H1 (cell line): ENCODE data around the gene SULF2. TPM values are rescaled to one million over a fixed set of nuclear protein-coding genes. Genes with fewer than 3 reads are reported as not detected.

ENCODE experiments used
- CTCF ChIA-PET: fragments of 300-600 bp; sonication (Branson Sonifier 250); formaldehyde crosslinking; loops from one replicate; lab custom pipeline; 2021; ENCODE audit not compliant: partially characterized antibody; lab: Charles Lee
- POLR2A ChIA-PET: fragments of 300-600 bp; sonication (Branson Sonifier 250); formaldehyde crosslinking; loops from one replicate; lab custom pipeline; 2021; ENCODE audit warnings: inconsistent platforms; ENCODE audit not compliant: partially characterized antibody; lab: Charles Lee
- DNase-seq, 2 experiments: peaks; one replicate each; pipeline versions ENCODE4 v3.0.0 to v3.0.0-alpha.2; 2010 to 2022; ENCODE audit warnings: low spot score in 2 of 2, low read depth in 1 of 2, mixed read lengths in 1 of 2
- FAIRE-seq: peaks from 2 replicates; lab custom pipeline; 2011; peaks lifted over from hg19 to GRCh38; lab: Jason Lieb, UNC
- H2AFZ ChIP-seq: 2 replicates; pipeline ENCODE4 v1.8.1; 2012; ENCODE audit warnings: low read length, inconsistent platforms
- H2AK5ac ChIP-seq: 2 replicates; pipeline ENCODE4 v1.6.1; 2013; ENCODE audit warnings: low read depth, low read length
- H2BK120ac ChIP-seq: replicated peaks from 2 replicates; pipeline ENCODE3; 2013; ENCODE audit warnings: low read depth, low read length, inconsistent platforms
- H2BK12ac ChIP-seq: 2 replicates; pipeline ENCODE4 v1.6.1; 2013; ENCODE audit warnings: low read depth, low read length
- H2BK15ac ChIP-seq: 2 replicates; pipeline ENCODE4 v1.6.1; 2013; ENCODE audit warnings: low read length
- H2BK20ac ChIP-seq: 2 replicates; pipeline ENCODE4 v1.6.1; 2013; ENCODE audit warnings: low read length
- H2BK5ac ChIP-seq: 2 replicates; pipeline ENCODE4 v1.6.1; 2013; ENCODE audit warnings: low read depth, low read length
- H3K14ac ChIP-seq: 2 replicates; pipeline ENCODE4 v1.6.1; 2013; ENCODE audit warnings: inconsistent platforms; ENCODE audit not compliant: insufficient read length
- H3K18ac ChIP-seq: 2 replicates; pipeline ENCODE4 v1.6.1; 2013; ENCODE audit warnings: low read length; ENCODE audit errors: extremely low read depth
- H3K23ac ChIP-seq: 2 replicates; pipeline ENCODE4 v1.6.1; 2013; ENCODE audit warnings: inconsistent platforms; ENCODE audit not compliant: insufficient read length
- H3K23me2 ChIP-seq: 2 replicates; pipeline ENCODE4 v1.6.1; 2013; ENCODE audit warnings: low read depth, low read length
- H3K27ac ChIP-seq: 2 replicates; pipeline ENCODE4 v1.6.1; 2011; ENCODE audit warnings: low read depth, low read length, inconsistent platforms
- H3K27me3 ChIP-seq, 4 experiments: replicated peaks in 1 of 4; 1 replicate in 1 of 4; 2 replicates in 3 of 4; pipeline versions ENCODE4 v1.6.1 to v1.8.1; 2011 to 2013; ENCODE audit warnings: low read length in 3 of 4, mild to moderate bottlenecking in 3 of 4, inconsistent platforms in 2 of 4, mixed read lengths in 2 of 4, moderate library complexity in 1 of 4; ENCODE audit not compliant: control insufficient read depth in 3 of 4, insufficient read depth in 3 of 4; ENCODE audit errors: extremely low read depth in 1 of 4
- H3K36me3 ChIP-seq, 4 experiments: 2 replicates each; pipeline versions ENCODE4 v1.6.1 to v1.8.1; 2011 to 2013; ENCODE audit warnings: mild to moderate bottlenecking in 4 of 4, low read length in 3 of 4, moderate library complexity in 2 of 4, control low read depth in 1 of 4, inconsistent platforms in 1 of 4; ENCODE audit not compliant: insufficient read depth in 4 of 4, control insufficient read depth in 2 of 4
- H3K4ac ChIP-seq: replicated peaks from 2 replicates; pipeline ENCODE3; 2013; ENCODE audit warnings: low read length, low read depth, mixed read lengths, inconsistent platforms; ENCODE audit not compliant: insufficient read length
- H3K4me1 ChIP-seq, 4 experiments: replicated peaks in 1 of 4; 1 replicate in 1 of 4; 2 replicates in 3 of 4; pipeline versions ENCODE4 v1.6.1 to v1.8.1; 2011 to 2013; ENCODE audit warnings: low read length in 3 of 4, inconsistent platforms in 2 of 4, mixed read lengths in 1 of 4; ENCODE audit not compliant: insufficient read depth in 4 of 4, control insufficient read depth in 3 of 4
- H3K4me2 ChIP-seq, 2 experiments: 2 replicates each; pipeline versions ENCODE4 v1.6.1 to v1.8.1; 2011 to 2013; ENCODE audit warnings: low read depth in 2 of 2, low read length in 2 of 2, control low read depth in 1 of 2, inconsistent platforms in 1 of 2, mild to moderate bottlenecking in 1 of 2; ENCODE audit not compliant: insufficient read depth in 1 of 2
- H3K4me3 ChIP-seq, 4 experiments: fragments of 200-600, 300-600 bp in 1 of 4; sonication (generic), shearing (Covaris generic), sonication (Bioruptor Twin) in 1 of 4; 2 replicates each; pipeline versions ENCODE4 v1.5.1 to v1.8.1; 2011 to 2016; ENCODE audit warnings: low read length in 4 of 4, low read depth in 3 of 4, control low read depth in 2 of 4, inconsistent platforms in 2 of 4, mild to moderate bottlenecking in 2 of 4, mixed read lengths in 1 of 4, moderate library complexity in 1 of 4; ENCODE audit not compliant: insufficient read depth in 2 of 4; ENCODE audit errors: extremely low read depth in 1 of 4
- H3K56ac ChIP-seq: replicated peaks from 2 replicates; pipeline ENCODE3; 2013; ENCODE audit warnings: low read depth, mild to moderate bottlenecking, mixed read lengths, low read length, inconsistent platforms; ENCODE audit not compliant: insufficient read length
- H3K79me1 ChIP-seq: 2 replicates; pipeline ENCODE4 v1.6.1; 2013; ENCODE audit warnings: low read depth, low read length, control low read depth
- H3K79me2 ChIP-seq, 2 experiments: 2 replicates each; pipeline versions ENCODE4 v1.6.1 to v1.8.1; 2012 to 2013; ENCODE audit warnings: low read length in 2 of 2, mild to moderate bottlenecking in 2 of 2, inconsistent platforms in 1 of 2; ENCODE audit not compliant: insufficient read depth in 2 of 2, control insufficient read depth in 1 of 2
- H3K9ac ChIP-seq, 4 experiments: replicated peaks in 1 of 4; 1 replicate in 1 of 4; 2 replicates in 3 of 4; pipeline versions ENCODE4 v1.6.1 to v1.8.1; 2011 to 2013; ENCODE audit warnings: low read depth in 3 of 4, low read length in 3 of 4, control low read depth in 2 of 4, mild to moderate bottlenecking in 2 of 4, moderate library complexity in 2 of 4, inconsistent platforms in 1 of 4; ENCODE audit errors: extremely low read depth in 1 of 4
- H3K9me3 ChIP-seq, 2 experiments: 2 replicates each; pipeline versions ENCODE4 v1.6.1 to v1.8.1; 2012 to 2013; ENCODE audit warnings: mild to moderate bottlenecking in 2 of 2, moderate library complexity in 2 of 2, control low read depth in 1 of 2, inconsistent platforms in 1 of 2, low read depth in 1 of 2, low read length in 1 of 2, mixed read lengths in 1 of 2; ENCODE audit not compliant: insufficient read depth in 2 of 2
- H4K20me1 ChIP-seq, 2 experiments: replicated peaks in 1 of 2; 2 replicates each; pipeline versions ENCODE3 to v1.8.1; 2011 to 2013; ENCODE audit warnings: inconsistent platforms in 2 of 2, low read length in 2 of 2, mild to moderate bottlenecking in 1 of 2; ENCODE audit not compliant: insufficient read depth in 2 of 2, control insufficient read depth in 1 of 2
- H4K5ac ChIP-seq: 2 replicates; pipeline ENCODE4 v1.6.1; 2013; ENCODE audit warnings: low read length, low read depth, mixed read lengths, inconsistent platforms; ENCODE audit not compliant: insufficient read length
- H4K8ac ChIP-seq: 2 replicates; pipeline ENCODE4 v1.8.0; 2013; ENCODE audit warnings: mild to moderate bottlenecking, moderate library complexity, low read length, inconsistent platforms; ENCODE audit not compliant: insufficient read depth; ENCODE audit errors: extremely low read depth
- H4K91ac ChIP-seq: replicated peaks from 2 replicates; pipeline ENCODE3; 2013; ENCODE audit warnings: low read length, mixed read lengths, inconsistent platforms; ENCODE audit not compliant: insufficient read length
- ATF2 ChIP-seq: IDR thresholded peaks from 2 replicates; pipeline ENCODE4 v1.6.1; 2012; ENCODE audit warnings: low read length, inconsistent platforms
- BCL11A ChIP-seq, 2 experiments: IDR thresholded peaks; one replicate each; pipeline ENCODE4 v1.6.1; 2011; ENCODE audit warnings: low read depth in 2 of 2, low read length in 2 of 2, mild to moderate bottlenecking in 2 of 2
- CBX5 ChIP-seq: fragments of 300-800, 300-1000 bp; sonication (generic); IDR thresholded peaks from 2 replicates; pipeline ENCODE4 v1.7.1; 2016; ENCODE audit warnings: antibody characterized with exemption, low read length, low read depth
- CEBPB ChIP-seq: IDR thresholded peaks from 2 replicates; pipeline ENCODE4 v1.6.1; 2012; ENCODE audit warnings: low read depth, low read length
- CHD2 ChIP-seq: IDR thresholded peaks from 2 replicates; pipeline ENCODE4 v1.6.1; 2012; ENCODE audit warnings: low read length, improper control_type of control experiment
- HDAC6 ChIP-seq: IDR thresholded peaks from one replicate; pipeline ENCODE4 v1.7.1; 2012; ENCODE audit warnings: low read depth, mild to moderate bottlenecking, inconsistent platforms, low read length, moderate library complexity
- JUN ChIP-seq: IDR thresholded peaks from 2 replicates; pipeline ENCODE4 v1.6.1; 2011; ENCODE audit warnings: low read depth, mild to moderate bottlenecking, improper control_type of control experiment, low read length
- RFX5 ChIP-seq: IDR thresholded peaks from 2 replicates; pipeline ENCODE4 v1.6.1; 2011; ENCODE audit warnings: low read depth, low read length, improper control_type of control experiment, borderline replicate concordance
- RNF2 ChIP-seq: fragments of 200-900, 300-1000 bp; sonication (generic); IDR thresholded peaks from 2 replicates; pipeline ENCODE4 v1.7.1; 2016; ENCODE audit warnings: borderline replicate concordance, low read depth, mild to moderate bottlenecking, antibody characterized with exemption, low read length; ENCODE audit not compliant: poor library complexity, severe bottlenecking; ENCODE audit errors: missing control alignments
- SIRT6 ChIP-seq: IDR thresholded peaks from one replicate; pipeline ENCODE4 v1.7.1; 2012; ENCODE audit warnings: low read length, inconsistent platforms
- SIX5 ChIP-seq: IDR thresholded peaks from 2 replicates; pipeline ENCODE4 v1.6.1; 2011; ENCODE audit warnings: mild to moderate bottlenecking, low read depth, low read length
- SP2 ChIP-seq: IDR thresholded peaks from 2 replicates; pipeline ENCODE4 v1.6.1; 2012; ENCODE audit warnings: mild to moderate bottlenecking, low read length, inconsistent platforms
- ZNF274 ChIP-seq: IDR thresholded peaks from 2 replicates; pipeline ENCODE4 v1.7.0; 2012; ENCODE audit warnings: low read length, borderline replicate concordance; ENCODE audit errors: extremely low read depth
- WGBS, 2 experiments: shearing (Covaris generic) in 1 of 2; methylation state at CpG; one replicate each; pipeline versions ENCODE4 v1.1.6 to v1.1.7; 2013 to 2015; ENCODE audit warnings: low lambda C conversion rate in 2 of 2, mixed read lengths in 2 of 2, inconsistent platforms in 1 of 2, low coverage in 1 of 2, missing lambda C conversion rate in 1 of 2; ENCODE audit not compliant: insufficient replicate concordance in 2 of 2, insufficient coverage in 1 of 2, insufficient read length in 1 of 2; ENCODE audit errors: extremely low coverage in 1 of 2, missing lambda C conversion rate in 1 of 2; 5-methylcytosine and 5-hydroxymethylcytosine counted together
- polyA plus RNA-seq, 7 experiments: library from polyadenylated mRNA; depleted of rRNA in 3 of 7; stranded (reverse) in 5 of 7; unstranded in 2 of 7; fragments of >200 nt in 5 of 7; fragments of 200-250 nt in 2 of 7; gene quantifications; 1 replicate in 5 of 7; 2 replicates in 1 of 7; 4 replicates in 1 of 7; pipeline versions ENCODE4 v1.2.1 to v1.2.3, GENCODE V29; 2011 to 2013; ENCODE audit warnings: missing spikeins in 2 of 7, mixed read lengths in 2 of 7
- total RNA-seq: library from RNA; stranded (reverse); fragmentation: NEBNext Ultra II Directional; extraction: Animal tissue kit (Norgen Biotek cat#: 25700); gene quantifications from 2 replicates; pipeline ENCODE4 v1.2.1, GENCODE V29; 2021

The SULF2 gene
- total and polyA plus RNA-seq, 2 of the 8 experiments (the other 6 are each of a cell fraction or from before 2014, with no cell fraction given): 15.7 to 28.2 TPM

DNA sequence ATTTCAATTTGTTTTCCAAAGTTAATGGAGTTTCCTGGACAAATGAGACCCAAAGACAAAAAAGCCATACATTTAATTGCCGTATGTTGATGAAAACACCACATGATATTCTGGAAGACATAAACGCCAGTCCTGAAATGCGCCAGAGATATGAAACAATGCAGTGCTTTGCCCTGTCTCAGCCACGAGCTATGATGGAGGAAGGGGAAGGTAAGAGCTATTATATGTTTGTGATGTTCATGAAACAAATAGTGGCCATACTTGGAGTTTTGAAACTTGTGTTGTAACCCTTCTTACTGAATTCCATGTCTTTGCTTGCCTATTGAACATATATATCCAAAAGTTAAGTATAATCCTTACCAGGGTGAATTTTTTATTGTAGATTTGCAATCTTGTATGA is 157.7 kb downstream of the SULF2 start:
- Histone ChIP-seq H3K27ac (no peak overlapping the region), H4K91ac (no peak overlapping the region), H3K18ac (no peak overlapping the region), H2BK12ac (no peak overlapping the region), H3K79me1 (no peaks in the 10 kb centered on the region), H3K9ac (no peak overlapping the region), H3K9me3 (no peaks in the 10 kb centered on the region), H3K4ac (no peak overlapping the region), H4K20me1 (no peaks in the 10 kb centered on the region), H3K4me2 (no peak overlapping the region), H3K4me1 (peaks cover 0 to 4% (median 1%) of the 10 kb centered on the region in 4 experiments; a peak in 2 of 7 replicates), H2BK20ac (no peak overlapping the region), H4K8ac (no peak overlapping the region), H2BK5ac (no peak overlapping the region), H2AK5ac (no peak overlapping the region), H3K4me3 (no peak overlapping the region), H3K79me2 (peaks cover 0 to 2% of the 10 kb centered on the region in 2 experiments; a peak in 1 of 4 replicates), H3K23ac (no peak overlapping the region), H3K27me3 (no peaks in the 10 kb centered on the region), H3K14ac (no peak overlapping the region), H2BK120ac (no peak overlapping the region), H2AFZ (no peak overlapping the region), H4K5ac (no peak overlapping the region), H3K36me3 (peaks cover 0 to 15% (median 3%) of the 10 kb centered on the region in 4 experiments; a peak in 3 of 8 replicates), H2BK15ac (no peak overlapping the region), H3K23me2 (no peaks in the 10 kb centered on the region), H3K56ac (no peak overlapping the region)
- TF ChIP-seq RNF2 (no peak), SIX5 (no peak), RFX5 (no peak), SIRT6 (no peak), CEBPB (no peak), CBX5 (no peak), JUN (no peak), SP2 (no peak), CHD2 (no peak), ZNF274 (no peak), HDAC6 (no peak), BCL11A (IDR thresholded peaks at IDR 0.05; ENCODE audit: low read depth in 2 of 2, low read length in 2 of 2) (no peak), ATF2 (no peak)
- 92% methylated on average over 4 of the region's 4 CpGs; no CpG with 5 or more reads in 1 of the 2 experiments for whole genome bisulfite sequencing, 2 experiments
- FAIRE-seq: no peak
- POLR2A ChIA-PET: no interaction called here
- no peak for DNase-seq
- CTCF ChIA-PET: no interaction called here
